Colon (tissue), 2 donors: ENCODE data around the gene SLC19A1.

Experiments
- FAIRE-seq: peaks from 2 replicates; lab custom pipeline; 2012; peaks lifted over from hg19 to GRCh38; lab: Jason Lieb, UNC
- donor health status: control.
- donor health status: control.

The SLC19A1 gene

DNA sequence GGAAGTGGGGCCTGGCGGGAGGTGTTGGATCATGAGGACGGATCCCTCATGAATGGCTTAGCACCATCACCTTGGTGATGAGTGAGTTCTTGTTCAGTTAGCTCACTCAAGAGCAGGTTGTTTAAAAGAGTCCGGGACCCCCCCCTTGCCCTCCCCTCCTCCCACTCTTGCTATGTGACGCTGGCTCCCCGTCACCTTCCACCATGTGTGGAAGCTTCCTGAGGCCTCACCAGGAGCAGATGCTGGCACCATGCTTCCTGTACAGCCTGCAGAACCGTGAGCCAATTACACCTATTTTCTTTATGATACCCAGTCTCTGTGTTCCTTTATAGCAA lies 3.0 kb upstream of the SLC19A1 start:
- no peak for FAIRE-seq

DNA sequence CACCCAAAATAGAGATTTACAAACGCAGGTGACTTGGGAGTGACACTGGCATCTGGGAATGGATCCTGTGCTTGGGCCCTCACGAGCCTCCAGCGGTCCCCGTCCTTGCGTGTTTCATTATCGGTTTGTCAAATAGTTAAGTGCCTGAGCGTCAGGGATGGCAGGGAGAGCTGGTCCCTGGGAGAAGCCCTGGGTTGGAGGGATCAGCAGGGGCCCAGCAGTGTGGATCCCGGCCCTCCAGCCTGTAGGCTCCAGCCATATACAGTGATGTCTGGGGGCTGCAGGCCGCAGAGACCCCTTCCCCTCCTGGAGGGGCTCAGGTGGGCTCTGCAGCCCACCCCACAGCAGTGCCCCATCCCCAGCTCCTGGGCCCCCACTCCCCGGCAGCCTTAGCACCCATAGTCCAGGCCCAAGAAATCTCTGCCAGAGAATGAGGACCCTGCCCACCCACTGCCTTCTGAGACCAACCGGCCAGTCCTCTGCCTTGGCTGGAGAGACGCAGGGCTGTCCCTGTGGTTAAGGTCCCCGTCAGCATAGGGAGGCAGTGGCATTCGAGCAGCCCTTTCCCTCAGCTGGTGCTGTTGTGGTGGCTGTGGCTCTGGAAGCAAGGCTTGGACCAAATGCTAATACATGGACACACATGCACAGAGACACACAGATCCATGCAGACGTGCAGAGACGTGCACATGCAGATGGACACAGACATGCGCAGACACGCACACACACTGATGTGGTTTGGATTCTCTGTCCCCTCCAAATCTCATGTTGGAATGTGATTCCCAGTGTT lies 2.4 kb upstream of the SLC19A1 start:
- no peak for FAIRE-seq

- FAIRE-seq: no peak
Measured at GRCh38 chr21:45543710-45544448, 1.6 kb upstream of the SLC19A1 start.

DNA sequence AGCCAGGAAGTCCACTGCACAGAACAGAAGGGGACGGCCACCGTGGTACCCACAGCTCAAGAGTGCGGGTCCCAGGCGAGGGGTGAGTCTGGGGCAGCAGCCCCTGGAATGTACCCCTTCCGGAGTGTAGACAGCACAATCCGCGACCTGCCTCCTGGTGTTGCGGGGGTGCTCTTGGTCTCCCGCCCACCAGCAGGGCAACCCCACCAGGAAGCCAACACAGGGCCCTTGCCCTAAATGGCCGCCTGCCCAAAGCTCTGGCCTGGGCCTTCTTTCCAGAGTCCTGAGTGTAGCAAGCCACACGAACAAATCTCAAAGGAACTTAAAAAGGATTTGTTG lies 1.1 kb upstream of the SLC19A1 start:
- no peak for FAIRE-seq

DNA sequence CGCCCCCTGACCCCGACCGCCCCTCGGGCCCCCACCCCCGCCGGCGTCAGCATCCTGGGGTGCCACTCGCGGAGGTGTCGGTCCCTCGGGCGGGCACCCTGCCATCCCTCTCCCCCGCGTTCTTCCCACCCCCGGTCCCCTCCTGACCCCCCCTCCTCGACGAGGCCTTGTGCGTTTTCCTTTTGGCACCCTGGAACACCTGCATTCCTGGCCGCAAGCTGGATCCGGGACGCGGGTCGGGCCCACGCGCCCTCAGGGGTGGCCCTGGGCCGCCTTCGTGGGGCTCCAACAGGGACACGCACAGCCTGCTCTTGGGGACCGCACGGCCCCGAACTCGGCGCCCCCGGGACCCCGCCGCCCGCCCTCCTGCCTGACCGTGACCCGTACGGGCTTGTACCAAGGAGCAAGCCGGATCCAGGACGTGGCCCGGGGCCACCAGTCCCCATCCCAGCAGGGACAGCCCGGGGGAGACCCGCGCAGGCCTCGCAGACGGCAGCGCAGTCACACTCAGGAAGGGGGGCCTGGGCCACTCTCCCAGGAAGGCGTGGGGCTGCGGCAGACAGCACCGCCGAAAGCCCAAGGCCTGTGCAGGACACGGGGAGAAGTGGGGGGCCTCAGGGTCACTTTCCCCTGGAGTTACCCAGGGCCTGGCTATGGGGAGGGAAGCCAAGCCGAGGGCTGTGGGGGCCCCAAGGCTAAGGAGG lies 579 bp upstream of the SLC19A1 start:
- no peak for FAIRE-seq

DNA sequence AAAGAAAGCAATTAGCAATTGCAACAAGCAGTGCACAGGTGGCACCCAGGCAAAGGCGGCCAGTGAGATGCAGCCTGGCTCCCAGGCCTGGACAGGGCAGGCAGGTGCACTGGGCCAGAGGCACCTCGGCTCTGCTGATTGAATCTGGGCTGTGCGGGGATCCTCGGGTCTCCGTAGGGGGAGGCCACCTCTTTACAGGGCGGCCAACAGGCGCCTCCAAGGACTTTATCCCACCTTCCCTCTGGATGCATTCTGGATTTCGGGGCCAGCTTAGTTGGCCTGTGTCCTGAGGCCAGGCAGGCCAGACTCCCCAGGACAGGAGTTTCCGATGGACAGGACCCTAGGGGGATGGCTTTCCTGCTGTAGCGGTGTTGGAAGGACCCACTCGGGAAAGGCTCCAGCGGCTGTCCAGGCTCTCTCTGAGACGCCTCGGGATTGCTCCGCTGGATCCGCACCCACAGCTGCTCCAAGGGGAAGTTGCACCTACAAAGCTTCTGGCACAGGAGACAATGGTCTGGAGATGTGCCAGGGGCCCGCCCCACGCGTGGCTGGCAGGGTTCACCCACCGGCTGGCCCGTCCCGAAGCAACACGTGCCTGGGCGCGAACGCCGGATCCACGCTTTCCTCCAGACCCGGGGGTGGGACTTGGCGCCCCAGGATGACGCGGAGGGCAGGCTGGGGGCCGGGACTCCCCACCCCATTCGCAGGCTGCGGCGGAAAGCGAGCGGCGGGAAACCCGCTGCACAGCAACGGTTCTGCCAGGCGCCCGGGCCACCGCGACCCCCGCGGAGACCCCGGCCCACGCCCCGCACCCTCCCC lies 810 bp downstream of the SLC19A1 start:
- no peak for FAIRE-seq

- no peak for FAIRE-seq
Measured at GRCh38 chr21:45540601-45540970, 1.7 kb downstream of the SLC19A1 start.

GRCh38 chr21:45539796-45540600 lies 2.2 kb downstream of the SLC19A1 start:
- no peak for FAIRE-seq

GRCh38 chr21:45539046-45539795 lies 3.0 kb downstream of the SLC19A1 start:
- FAIRE-seq: no peak

DNA sequence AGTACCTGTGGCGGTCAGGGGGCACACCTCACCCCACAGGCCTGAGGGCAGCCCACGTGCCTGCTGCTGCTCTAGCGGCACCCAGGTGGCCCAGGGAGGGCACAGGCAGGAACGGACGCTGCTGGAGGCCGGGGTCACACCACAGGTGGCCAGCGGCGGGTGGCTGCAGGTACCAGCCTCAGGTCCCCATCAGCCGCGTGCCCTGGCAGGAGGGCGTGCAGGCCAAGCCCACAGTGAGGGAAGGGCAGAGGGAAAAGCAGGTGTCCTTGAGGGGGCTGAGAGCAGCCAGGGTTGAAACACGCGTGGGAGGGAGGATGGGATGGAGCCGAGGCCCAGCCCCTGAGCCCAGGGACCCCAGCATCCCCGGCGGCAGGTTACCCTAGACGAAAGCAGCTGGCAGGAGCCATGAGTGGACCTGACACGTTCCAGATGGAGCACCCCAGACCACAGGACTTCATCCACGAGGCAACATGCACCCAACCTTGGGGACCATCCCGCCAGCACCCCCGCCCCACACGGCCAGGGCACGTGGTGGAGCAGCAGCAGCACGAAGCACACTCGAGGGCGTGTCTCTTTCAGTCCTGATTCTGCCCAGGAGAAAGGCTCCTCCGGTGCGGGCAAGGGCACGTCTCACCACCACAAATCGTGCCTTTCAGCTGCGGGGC lies 3.7 kb downstream of the SLC19A1 start:
- no peak for FAIRE-seq

GRCh38 chr21:45537746-45538291 lies 4.4 kb downstream of the SLC19A1 start:
- FAIRE-seq: no peak

DNA sequence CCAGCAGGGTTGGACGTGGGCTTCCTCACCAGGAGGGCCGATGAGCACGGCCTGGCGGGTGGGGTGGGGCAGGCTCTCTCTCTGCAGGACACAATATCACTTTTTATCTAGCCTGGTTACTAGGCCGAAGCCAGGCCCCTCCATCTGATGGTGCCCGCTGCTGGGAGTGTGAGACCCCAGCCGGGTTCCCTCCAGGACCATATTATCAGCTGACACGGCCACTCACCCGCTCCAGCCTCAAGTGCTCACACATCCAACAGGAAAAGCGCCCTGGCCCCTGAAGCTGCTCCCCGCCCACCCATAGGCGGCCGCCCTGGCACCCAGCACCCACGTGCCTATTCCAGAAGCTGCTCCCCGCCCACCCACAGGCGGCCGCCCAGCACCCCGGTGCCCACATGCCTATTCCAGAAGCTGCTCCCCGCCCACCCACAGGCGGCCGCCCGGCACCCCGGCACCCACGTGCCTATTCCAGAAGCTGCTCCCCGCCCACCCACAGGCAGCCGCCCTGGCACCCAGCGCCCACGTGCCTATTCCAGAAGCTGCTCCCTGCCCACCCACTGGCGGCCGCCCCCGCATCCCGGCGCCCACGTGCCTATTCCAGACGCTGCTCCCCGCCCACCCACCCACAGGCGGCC lies 5.0 kb downstream of the SLC19A1 start:
- no peak for FAIRE-seq

DNA sequence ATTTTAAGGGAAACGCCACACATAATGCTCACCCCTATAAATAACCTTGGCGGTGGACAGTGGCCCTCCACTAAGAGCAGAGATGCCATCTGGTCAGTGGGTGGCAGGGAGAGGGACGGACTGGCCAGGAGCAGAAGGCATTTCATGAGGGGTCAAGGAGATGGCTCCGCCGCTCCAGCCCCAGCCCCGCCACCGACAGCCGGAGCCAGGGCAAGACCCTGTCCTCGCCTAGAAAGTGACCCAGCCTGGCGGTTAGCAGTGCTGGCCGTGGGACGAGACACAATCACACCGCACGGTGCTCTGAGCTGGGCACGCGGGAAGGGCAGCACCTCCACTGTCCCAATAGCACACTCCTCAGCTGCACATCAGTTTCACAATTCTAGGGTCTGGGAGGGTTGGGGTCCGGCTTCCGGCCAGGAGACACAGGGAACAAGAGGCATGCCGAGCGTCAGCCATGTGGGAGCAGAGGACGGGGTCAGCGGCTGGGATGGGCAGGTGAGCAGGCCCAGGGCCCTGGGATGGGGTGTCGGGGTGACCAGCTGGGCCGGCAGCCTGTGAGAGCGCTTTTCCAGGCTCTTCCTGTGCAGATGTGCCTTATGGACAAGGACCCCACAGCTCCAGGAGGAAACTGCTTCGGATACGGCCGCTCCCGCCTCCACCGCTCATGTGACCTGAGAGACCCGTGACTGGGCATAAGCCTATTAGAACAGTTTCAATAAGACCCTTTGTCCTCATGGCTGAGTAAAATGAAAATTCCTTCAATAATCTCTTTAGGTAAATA lies 5.7 kb downstream of the SLC19A1 start:
- FAIRE-seq: no peak

DNA sequence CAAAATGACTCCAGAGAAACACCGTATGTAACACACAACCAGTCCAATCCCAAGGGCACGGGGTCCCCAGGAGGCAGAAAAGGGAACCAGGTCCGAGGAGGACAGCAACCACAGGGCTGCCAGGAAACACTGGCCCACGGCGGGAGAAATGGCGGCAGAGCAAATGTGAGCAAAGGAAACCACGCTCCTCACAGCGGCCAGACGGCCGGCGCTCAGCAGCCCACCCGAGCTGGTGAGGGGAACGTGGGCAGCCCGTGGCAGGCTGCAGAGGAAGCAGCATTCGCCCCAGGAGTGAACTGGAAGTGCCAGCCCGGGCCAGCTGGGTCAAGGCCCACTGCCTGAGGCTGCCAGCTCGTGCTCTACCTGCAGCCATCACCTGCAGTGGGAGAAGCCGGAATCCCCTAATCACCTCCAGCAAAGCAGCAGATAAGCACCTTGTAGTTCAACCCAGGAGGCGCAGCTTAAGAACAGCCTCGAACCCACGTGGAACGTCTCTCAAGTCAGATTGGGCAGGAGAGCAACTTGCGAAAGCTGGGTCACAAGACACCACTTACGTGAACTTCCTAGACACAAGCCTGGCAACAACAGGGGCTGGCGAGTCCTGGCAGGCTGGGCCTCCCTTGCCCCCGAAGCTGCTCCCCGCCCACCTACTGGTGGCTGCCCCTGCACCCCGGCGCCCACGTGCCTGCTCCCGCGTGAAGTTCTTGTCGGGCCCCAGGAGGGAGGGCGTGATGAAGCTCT lies 6.7 kb downstream of the SLC19A1 start:
- no peak for FAIRE-seq

GRCh38 chr21:45534636-45535331 lies 7.5 kb downstream of the SLC19A1 start:
- no peak for FAIRE-seq

DNA sequence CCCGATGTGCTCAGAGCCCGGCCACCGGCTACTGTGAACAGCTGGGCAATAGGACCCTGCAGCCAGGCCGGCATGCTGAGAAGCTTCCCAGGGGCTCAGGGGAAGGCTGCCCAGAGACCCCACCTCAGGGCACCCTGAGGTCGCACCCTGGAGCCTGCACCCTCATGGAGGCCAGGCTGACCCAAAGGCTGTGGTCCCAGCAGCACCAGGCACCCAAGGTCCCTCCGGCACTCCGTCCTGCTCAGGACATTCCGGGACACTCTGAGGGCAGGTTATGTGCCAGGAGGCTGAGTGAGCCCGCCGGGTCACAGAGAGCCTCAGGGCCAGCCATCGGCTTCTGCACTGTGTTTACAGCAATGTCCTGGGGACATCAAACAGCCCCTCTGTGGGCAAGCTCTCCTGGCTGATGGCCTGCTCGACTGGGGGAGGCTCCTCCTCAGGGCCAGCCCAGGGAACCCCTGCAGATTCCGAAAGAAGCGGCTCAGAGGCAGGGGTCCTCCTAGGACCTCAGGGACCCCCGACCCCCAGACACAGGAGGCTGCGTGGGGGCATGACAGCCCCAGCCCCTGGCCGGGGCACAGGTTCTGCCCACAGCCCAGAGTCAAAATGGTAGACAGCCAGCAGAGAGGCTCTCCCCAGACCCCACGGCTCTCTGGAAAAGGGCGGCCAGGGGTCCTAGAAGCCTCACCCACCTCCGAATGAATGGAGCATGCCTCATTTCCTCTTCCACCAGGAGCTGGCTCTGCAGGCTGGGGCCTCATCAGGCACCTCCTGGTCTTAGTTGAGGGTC lies 8.2 kb downstream of the SLC19A1 start:
- FAIRE-seq: no peak
